Endothelial cell of umbilical vein (primary cell): ENCODE data around the gene JTB. TPM values are rescaled to one million over a fixed set of nuclear protein-coding genes. Genes with fewer than 3 reads are reported as not detected.

Source experiments
- BruUV-seq: library from RNA; stranded (reverse); fragments of 400-500 nt; replicated peaks from 2 replicates; lab custom pipeline; 2021; lab: Mats Ljungman, UMichigan
- CTCF ChIA-PET: fragments of 300-600, 350-600 bp; sonication (Branson Sonifier 250); formaldehyde crosslinking; loops from one replicate; lab custom pipeline; 2021; ENCODE audit warnings: antibody characterized with exemption, inconsistent platforms; lab: Charles Lee
- POLR2A ChIA-PET: fragments of 300-600, 350-600 bp; sonication (Branson Sonifier 250); formaldehyde crosslinking; loops from one replicate; lab custom pipeline; 2021; ENCODE audit warnings: antibody characterized with exemption, inconsistent platforms; lab: Charles Lee
- DNase-seq: peaks from one replicate; pipeline ENCODE4 v3.0.0-alpha.2; 2011; ENCODE audit warnings: low read depth, low spot score
- FAIRE-seq: peaks from 2 replicates; lab custom pipeline; 2011; peaks lifted over from hg19 to GRCh38; lab: Jason Lieb, UNC
- H2AFZ ChIP-seq: 2 replicates; pipeline ENCODE4 v1.6.0; 2012; ENCODE audit warnings: low read depth, low read length, control low read depth, inconsistent platforms
- H3K27ac ChIP-seq: 2 replicates; pipeline ENCODE4 v1.5.1; 2011; ENCODE audit warnings: low read depth, mild to moderate bottlenecking, control low read depth, low read length, moderate library complexity; ENCODE audit not compliant: insufficient read depth
- H3K27me3 ChIP-seq, 2 experiments: 2 replicates each; pipeline versions ENCODE4 v1.6.0 to v1.6.1; 2011; ENCODE audit warnings: low read length in 2 of 2, mixed read lengths in 1 of 2; ENCODE audit not compliant: control insufficient read depth in 2 of 2, insufficient read depth in 2 of 2
- H3K36me3 ChIP-seq, 2 experiments: 2 replicates in 1 of 2; 3 replicates in 1 of 2; pipeline ENCODE4 v1.5.1; 2011; ENCODE audit warnings: low read length in 2 of 2, mild to moderate bottlenecking in 1 of 2, moderate library complexity in 1 of 2; ENCODE audit not compliant: control insufficient read depth in 2 of 2, insufficient read depth in 2 of 2; ENCODE audit errors: extremely low read depth in 1 of 2
- H3K4me1 ChIP-seq: 3 replicates; pipeline ENCODE4 v1.5.1; 2011; ENCODE audit warnings: mild to moderate bottlenecking, low read length; ENCODE audit not compliant: control insufficient read depth, insufficient read depth; ENCODE audit errors: extremely low read depth
- H3K4me2 ChIP-seq: 2 replicates; pipeline ENCODE4 v1.6.1; 2011; ENCODE audit warnings: low read length, control low read depth, mixed read lengths; ENCODE audit not compliant: insufficient read depth
- H3K4me3 ChIP-seq, 3 experiments: fragments of 200-600 bp in 1 of 3; sonication (generic), shearing (Covaris generic) in 1 of 3; replicated peaks in 1 of 3; 2 replicates each; pipeline ENCODE4 v1.5.1; 2011 to 2016; ENCODE audit warnings: control low read depth in 3 of 3, low read length in 3 of 3, mild to moderate bottlenecking in 2 of 3, inconsistent platforms in 1 of 3, low read depth in 1 of 3, moderate library complexity in 1 of 3; ENCODE audit not compliant: insufficient read depth in 1 of 3
- H3K79me2 ChIP-seq: 2 replicates; pipeline ENCODE4 v1.6.0; 2012; ENCODE audit warnings: low read length, inconsistent platforms; ENCODE audit not compliant: control insufficient read depth, insufficient read depth
- H3K9ac ChIP-seq: replicated peaks from 2 replicates; pipeline ENCODE3; 2011; ENCODE audit warnings: low read length, control low read depth; ENCODE audit not compliant: insufficient read depth; ENCODE audit errors: extremely low read depth
- H3K9me1 ChIP-seq: replicated peaks from 3 replicates; pipeline ENCODE4 v1.6.0; 2011; ENCODE audit warnings: mild to moderate bottlenecking, low read length; ENCODE audit not compliant: control insufficient read depth, insufficient read depth; ENCODE audit errors: extremely low read depth
- H3K9me3 ChIP-seq: replicated peaks from 2 replicates; pipeline ENCODE4 v1.5.1; 2012; ENCODE audit warnings: low read length, inconsistent platforms; ENCODE audit not compliant: control insufficient read depth, insufficient read depth
- H4K20me1 ChIP-seq: replicated peaks from 2 replicates; pipeline ENCODE3; 2011; ENCODE audit warnings: mild to moderate bottlenecking, low read length; ENCODE audit not compliant: control insufficient read depth, insufficient read depth; ENCODE audit errors: extremely low read depth
- CTCF ChIP-seq, 2 donors: IDR thresholded peaks; 1 replicate in 1 of 2; 2 replicates in 1 of 2; pipeline ENCODE4 v1.5.1; 2011; ENCODE audit warnings: low read length in 2 of 2, mild to moderate bottlenecking in 2 of 2, moderate library complexity in 2 of 2, control low read depth in 1 of 2, inconsistent platforms in 1 of 2, low read depth in 1 of 2; ENCODE audit not compliant: insufficient read depth in 1 of 2; ENCODE audit errors: extremely low read depth in 1 of 2
- EZH2 ChIP-seq: IDR thresholded peaks from 2 replicates; pipeline ENCODE4 v1.6.1; 2012; ENCODE audit warnings: borderline replicate concordance, low read depth, mild to moderate bottlenecking, moderate library complexity, low read length, inconsistent platforms; ENCODE audit not compliant: severe bottlenecking
- FOS ChIP-seq: IDR thresholded peaks from 2 replicates; pipeline ENCODE4 v1.6.1; 2011; ENCODE audit warnings: mild to moderate bottlenecking, low read length, moderate library complexity, borderline replicate concordance; ENCODE audit not compliant: insufficient read depth
- GATA2 ChIP-seq: IDR thresholded peaks from 2 replicates; pipeline ENCODE4 v1.7.0; 2011; ENCODE audit warnings: low read depth, mild to moderate bottlenecking, moderate library complexity, mixed read lengths, low read length; ENCODE audit not compliant: insufficient read length, insufficient read depth
- JUN ChIP-seq: IDR thresholded peaks from 2 replicates; pipeline ENCODE4 v1.6.1; 2011; ENCODE audit warnings: borderline replicate concordance, low read depth; ENCODE audit not compliant: insufficient read length, insufficient read depth
- MAX ChIP-seq: IDR thresholded peaks from 2 replicates; pipeline ENCODE4 v1.6.1; 2011; ENCODE audit not compliant: insufficient read depth, insufficient read length
- MYC ChIP-seq: IDR thresholded peaks from one replicate; pipeline ENCODE4 v1.6.1; 2011; ENCODE audit warnings: mild to moderate bottlenecking, low read depth, low read length
- POLR2A ChIP-seq: IDR thresholded peaks from 2 replicates; pipeline ENCODE4 v1.6.1; 2012; ENCODE audit warnings: low read depth, mild to moderate bottlenecking, control low read depth, low read length
- POLR2AphosphoS5 ChIP-seq: IDR thresholded peaks from 2 replicates; pipeline ENCODE4 v1.6.1; 2012; ENCODE audit warnings: low read depth, mild to moderate bottlenecking, control low read depth, low read length, moderate library complexity; ENCODE audit not compliant: insufficient read depth
- dilution Hi-C: fragments of 300-500 bp; cut with MboI; formaldehyde crosslinking; loops from one replicate; pipeline ENCODE4 v1.15.0; 2019; ENCODE audit warnings: low sequenced_read_pairs; ENCODE audit not compliant: extremely low pct_ligation_motif_present
- intact Hi-C: fragments of 100-400 bp; cut with micrococcal nuclease; formaldehyde crosslinking; loops from one replicate; pipeline ENCODE4 v1.10.0; 2022
- polyA plus RNA-seq, 4 experiments: library from polyadenylated mRNA; depleted of rRNA in 3 of 4; stranded (reverse) in 3 of 4; unstranded in 1 of 4; fragments of >200 nt; gene quantifications; 2 replicates each; pipeline versions ENCODE4 v1.2.1 to v1.2.3, GENCODE V29; 2011 to 2012; ENCODE audit warnings: missing spikeins in 1 of 4
- total RNA-seq: library from RNA; stranded (reverse); gene quantifications from 2 replicates; pipeline ENCODE4 v1.2.3, GENCODE V29; 2021

The JTB gene
- total and polyA plus RNA-seq, 2 donors (not counting 3 experiments of a cell fraction or from before 2014, with no cell fraction given) = 90.2 to 149 TPM

GRCh38 chr1:153957744-153958110, 19.7 kb downstream of the JTB start:
- CTCF ChIA-PET = interaction anchor here (1.5 to 4.2 kb wide), 4 partner anchors 9 to 20 kb away, joined by 4 to 25 read pairs (median 7); partner anchors contain the start of genes CREB3L4, DENND4B and JTB
- H2AFZ ChIP-seq = peak overlapping the region; percentile 22
- DNase-seq (peak; percentile 31), FAIRE-seq (peak; percentile 63)
- no peaks in the 10 kb centered on the region for H3K27me3 ChIP-seq
- H3K4me1 ChIP-seq = peaks cover 31% of the 10 kb centered on the region
- TF ChIP-seq JUN (no peak), MYC (no peak)
- dilution Hi-C loops = no loop called here
- H3K9ac ChIP-seq = peak overlapping the region; percentile 72
- peak overlapping the region; percentile 18 for H3K27ac ChIP-seq
- no TSS peak for BruUV-seq
- peak overlapping the region; percentile 72 for H3K4me2 ChIP-seq
- peaks cover 45% of the 10 kb centered on the region for H3K79me2 ChIP-seq
- intact Hi-C loops = loop anchor here (1.0 kb wide), 4 partner anchors 11 to 34 kb away; partner anchors contain the start of genes DENND4B and JTB
- peaks cover 0 to 17% of the 10 kb centered on the region in 2 experiments for H3K36me3 ChIP-seq
- no peaks in the 10 kb centered on the region for H3K9me3 ChIP-seq
- peak overlapping the region; percentile 47 to 80 (median 75) for H3K4me3 ChIP-seq
- no peaks in the 10 kb centered on the region for H3K9me1 ChIP-seq
- H4K20me1 ChIP-seq = no peaks in the 10 kb centered on the region
- POLR2A ChIA-PET = interaction anchor here (1.2 kb wide), 1 partner anchor 76 kb away, joined by 3 read pairs; no protein-coding TSS in a partner anchor

GRCh38 chr1:153956997-153957715, 20.3 kb downstream of the JTB start:
- TSS peak; percentile 1 for BruUV-seq
- Histone ChIP-seq H2AFZ (no peak overlapping the region), H3K9ac (peak overlapping the region; percentile 72), H3K79me2 (peaks cover 40% of the 10 kb centered on the region), H3K4me2 (peak overlapping the region; percentile 72), H3K36me3 (peaks cover 2 to 22% of the 10 kb centered on the region in 2 experiments), H3K9me1 (no peaks in the 10 kb centered on the region), H3K9me3 (no peaks in the 10 kb centered on the region), H4K20me1 (no peaks in the 10 kb centered on the region), H3K27ac (no peak overlapping the region), H3K4me3 (peak overlapping the region; percentile 47 to 80 (median 75)), H3K27me3 (no peaks in the 10 kb centered on the region), H3K4me1 (peaks cover 25% of the 10 kb centered on the region)
- CTCF ChIA-PET = interaction anchor here (4.2 kb wide), 1 partner anchor 11 kb away, joined by 25 read pairs; the partner anchor contains the start of gene DENND4B
- dilution Hi-C loops (no loop called here), intact Hi-C loops (no loop called here)
- no peak for DNase-seq
- TF ChIP-seq CTCF (IDR thresholded peaks at IDR 0.05; ENCODE audit: extremely low read depth in 1 of 2, insufficient read depth in 1 of 2, low read depth in 1 of 2, low read length in 2 of 2) = no peak
- TF ChIP-seq MYC = no peak
- no peak for TF ChIP-seq GATA2
- no peak for TF ChIP-seq MAX
- TF ChIP-seq POLR2AphosphoS5 = no peak
- TF ChIP-seq JUN = no peak
- no peak for TF ChIP-seq FOS
- no peak for TF ChIP-seq POLR2A
- TF ChIP-seq EZH2 = no peak
- POLR2A ChIA-PET = interaction anchor here (1.2 kb wide), 1 partner anchor 76 kb away, joined by 3 read pairs; no protein-coding TSS in a partner anchor
- FAIRE-seq = no peak
